Esophagus muscularis mucosa (tissue), 4 donors: ENCODE measurements around the gene LIM2. TPM values are rescaled to one million over a fixed set of nuclear protein-coding genes. Genes with fewer than 3 reads are reported as not detected.

Source experiments
- DNase-seq: peaks from one replicate; pipeline ENCODE4 v3.0.0-alpha.2; 2017; ENCODE audit errors: extremely low spot score
- H3K27ac ChIP-seq, 4 donors: fragments of 200-600 bp; sonication (generic); replicated peaks in 1 of 4; 1 replicate in 3 of 4; 2 replicates in 1 of 4; pipeline ENCODE4 v1.5.1; 2016 to 2019; ENCODE audit warnings: mild to moderate bottlenecking in 1 of 4
- H3K27me3 ChIP-seq, 4 donors: fragments of 200-600 bp; sonication (generic); one replicate each; pipeline versions ENCODE4 v1.5.1 to v1.6.0; 2016 to 2019
- H3K36me3 ChIP-seq, 4 donors: fragments of 200-600 bp; sonication (generic); one replicate each; pipeline ENCODE4 v1.5.1; 2016 to 2019
- H3K4me1 ChIP-seq, 4 donors: fragments of 200-600 bp; sonication (generic); one replicate each; pipeline ENCODE4 v1.5.1; 2016 to 2019
- H3K4me3 ChIP-seq, 4 donors: fragments of 200-600 bp; sonication (generic); 1 replicate in 2 of 4; 2 replicates in 2 of 4; pipeline ENCODE4 v1.5.1; 2016 to 2019; ENCODE audit warnings: mild to moderate bottlenecking in 4 of 4, moderate library complexity in 1 of 4
- H3K9me3 ChIP-seq, 4 donors: fragments of 200-600 bp; sonication (generic); 1 replicate in 3 of 4; 2 replicates in 1 of 4; pipeline ENCODE4 v1.5.1; 2016 to 2019
- EP300 ChIP-seq: sonication (generic); formaldehyde crosslinking; IDR thresholded peaks from one replicate; pipeline ENCODE4 v1.6.1; 2017; ENCODE audit warnings: antibody characterized with exemption
- POLR2A ChIP-seq: fragments of 450-650 bp; IDR thresholded peaks from one replicate; pipeline ENCODE4 v1.6.1; 2017; ENCODE audit warnings: antibody characterized with exemption, moderate library complexity, mild to moderate bottlenecking, low read depth
- POLR2AphosphoS5 ChIP-seq, 2 donors: sonication (generic); formaldehyde crosslinking; IDR thresholded peaks; one replicate each; pipeline ENCODE4 v1.6.1; 2017; ENCODE audit warnings: antibody characterized with exemption in 2 of 2
- WGBS: methylation state at CpG from one replicate; pipeline ENCODE4 v1.1.5; 2018; 5-methylcytosine and 5-hydroxymethylcytosine counted together
- intact Hi-C: fragments of 100-400 bp; cut with DNase I; formaldehyde crosslinking; loops from one replicate; pipeline ENCODE4 v1.15.1; 2023
- total RNA-seq, 4 donors: library from RNA; depleted of rRNA; stranded (reverse); fragments of >200 nt; gene quantifications; one replicate each; pipeline versions ENCODE4 v1.1.0 to v1.2.1, GENCODE V29; 2016
- TF ChIP-seq, protein P1 (sequence below), 3 experiments: fragments of 200-600 bp in 2 of 3; fragments of 450-650 bp in 1 of 3; sonication (generic) in 2 of 3; IDR thresholded peaks; one replicate each; pipeline ENCODE4 v1.5.1; 2017 to 2019; ENCODE audit warnings: antibody characterized with exemption in 3 of 3, mild to moderate bottlenecking in 2 of 3, moderate library complexity in 1 of 3

The LIM2 gene
- total RNA-seq, 4 donors from 2014 or later: not detected

DNA sequence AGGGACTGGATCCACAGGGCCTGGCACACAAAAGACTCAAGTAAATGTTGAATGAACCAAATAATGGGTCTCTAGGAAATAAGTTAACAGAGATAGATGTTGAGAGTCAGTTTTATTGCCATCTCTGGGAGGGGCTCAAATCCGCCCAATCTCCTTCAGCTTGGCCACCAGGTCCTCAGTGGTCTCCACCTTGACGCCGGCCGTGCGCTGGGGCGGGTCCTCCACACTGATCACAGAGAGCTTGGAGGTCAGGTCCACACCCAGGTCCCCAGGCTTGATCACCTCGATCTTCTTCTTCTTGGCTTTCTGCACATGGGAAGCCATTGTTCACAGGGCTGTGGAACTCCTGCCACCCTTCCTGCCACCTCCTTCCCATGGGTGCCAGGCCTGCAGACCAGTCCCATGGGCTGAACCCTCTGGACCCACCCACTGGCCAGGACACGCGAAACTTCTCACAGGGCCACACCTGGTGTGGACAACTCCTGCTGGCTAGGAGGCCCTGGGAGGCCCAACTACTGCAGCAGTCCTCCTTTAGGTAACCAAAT lies 42.6 kb downstream of the LIM2 start:
- peaks cover 12 to 58% (median 40%) of the 10 kb centered on the region in 4 donors for H3K36me3 ChIP-seq
- no peak overlapping the region for H3K27ac ChIP-seq
- no peak overlapping the region for H3K4me3 ChIP-seq
- TF ChIP-seq EP300: no peak
- TF ChIP-seq, protein P1, sequence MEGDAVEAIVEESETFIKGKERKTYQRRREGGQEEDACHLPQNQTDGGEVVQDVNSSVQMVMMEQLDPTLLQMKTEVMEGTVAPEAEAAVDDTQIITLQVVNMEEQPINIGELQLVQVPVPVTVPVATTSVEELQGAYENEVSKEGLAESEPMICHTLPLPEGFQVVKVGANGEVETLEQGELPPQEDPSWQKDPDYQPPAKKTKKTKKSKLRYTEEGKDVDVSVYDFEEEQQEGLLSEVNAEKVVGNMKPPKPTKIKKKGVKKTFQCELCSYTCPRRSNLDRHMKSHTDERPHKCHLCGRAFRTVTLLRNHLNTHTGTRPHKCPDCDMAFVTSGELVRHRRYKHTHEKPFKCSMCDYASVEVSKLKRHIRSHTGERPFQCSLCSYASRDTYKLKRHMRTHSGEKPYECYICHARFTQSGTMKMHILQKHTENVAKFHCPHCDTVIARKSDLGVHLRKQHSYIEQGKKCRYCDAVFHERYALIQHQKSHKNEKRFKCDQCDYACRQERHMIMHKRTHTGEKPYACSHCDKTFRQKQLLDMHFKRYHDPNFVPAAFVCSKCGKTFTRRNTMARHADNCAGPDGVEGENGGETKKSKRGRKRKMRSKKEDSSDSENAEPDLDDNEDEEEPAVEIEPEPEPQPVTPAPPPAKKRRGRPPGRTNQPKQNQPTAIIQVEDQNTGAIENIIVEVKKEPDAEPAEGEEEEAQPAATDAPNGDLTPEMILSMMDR (IDR thresholded peaks at IDR 0.05): no peak
- TF ChIP-seq POLR2AphosphoS5 (IDR thresholded peaks at IDR 0.05): no peak
- H3K9me3 ChIP-seq: no peaks in the 10 kb centered on the region
- peaks cover 2 to 29% (median 11%) of the 10 kb centered on the region in 4 donors for H3K4me1 ChIP-seq
- 99% methylated on average over 9 of the region's 9 CpGs for WGBS
- intact Hi-C loops: loop anchor here (10.0 kb wide), 1 partner anchor 340 kb away; no protein-coding TSS in a partner anchor
- H3K27me3 ChIP-seq: no peaks in the 10 kb centered on the region
- no peak for DNase-seq

DNA sequence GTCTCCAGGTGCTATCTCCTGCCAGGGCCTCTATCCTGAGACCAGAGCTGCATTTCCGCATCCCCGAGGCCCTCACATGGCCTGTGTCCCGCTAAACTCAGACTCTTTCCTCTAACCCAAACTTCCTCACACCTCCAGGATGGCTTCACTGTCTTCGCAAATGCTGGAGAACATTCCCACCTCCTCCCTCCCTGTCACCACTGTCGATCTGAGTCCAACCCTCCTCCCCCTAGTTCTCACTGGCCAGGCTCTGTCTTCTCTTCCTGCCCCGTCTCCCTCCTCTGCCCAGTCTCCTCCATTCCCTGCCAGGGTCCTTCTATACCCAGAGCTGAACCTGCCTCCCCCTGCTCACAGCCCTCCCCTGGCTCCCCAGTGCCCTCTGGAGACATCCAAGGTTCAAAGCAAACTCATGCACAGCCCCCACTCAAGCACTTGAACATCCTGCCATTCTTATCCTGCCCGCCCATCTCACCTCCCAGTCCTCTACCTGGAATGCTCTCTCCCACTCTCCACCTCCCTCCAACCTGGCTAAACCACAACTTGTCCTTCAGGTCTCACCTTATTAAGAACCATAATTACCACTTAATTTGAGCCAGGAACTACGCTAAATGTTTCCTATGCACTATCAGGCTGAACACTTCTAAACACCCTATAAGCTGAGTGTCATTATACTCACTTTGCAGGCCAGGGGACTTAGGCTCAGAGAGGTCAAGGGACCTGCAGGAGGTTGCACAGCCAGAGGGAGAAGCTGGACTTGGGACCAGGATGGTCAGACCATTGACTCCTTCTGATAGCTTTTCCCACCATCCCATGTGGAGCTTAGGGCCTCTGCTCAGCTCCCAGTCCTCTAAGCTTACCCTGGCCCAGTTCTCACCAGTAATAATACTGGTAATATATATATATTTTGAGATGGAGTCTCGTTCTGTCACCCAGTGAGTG lies 44.9 kb downstream of the LIM2 start:
- DNase-seq: no peak
- Histone ChIP-seq H3K9me3 (no peaks in the 10 kb centered on the region), H3K4me3 (no peak overlapping the region), H3K36me3 (peaks cover 8 to 37% (median 31%) of the 10 kb centered on the region in 4 donors), H3K27me3 (no peaks in the 10 kb centered on the region), H3K4me1 (peaks cover 6 to 45% (median 24%) of the 10 kb centered on the region in 4 donors), H3K27ac (peak overlapping the region in 3 of 4 donors; percentile 13 to 92 (median 85))
- 57% methylated on average over 9 of the region's 9 CpGs for WGBS
- intact Hi-C loops: loop anchor here (5.0 to 10.0 kb wide), 2 partner anchors 49 to 342 kb away; partner anchors contain the start of gene C19orf84
- TF ChIP-seq POLR2A (no peak), EP300 (no peak), POLR2AphosphoS5 (IDR thresholded peaks at IDR 0.05) (no peak)
- TF ChIP-seq, protein P1 (IDR thresholded peaks at IDR 0.05): no peak

DNA sequence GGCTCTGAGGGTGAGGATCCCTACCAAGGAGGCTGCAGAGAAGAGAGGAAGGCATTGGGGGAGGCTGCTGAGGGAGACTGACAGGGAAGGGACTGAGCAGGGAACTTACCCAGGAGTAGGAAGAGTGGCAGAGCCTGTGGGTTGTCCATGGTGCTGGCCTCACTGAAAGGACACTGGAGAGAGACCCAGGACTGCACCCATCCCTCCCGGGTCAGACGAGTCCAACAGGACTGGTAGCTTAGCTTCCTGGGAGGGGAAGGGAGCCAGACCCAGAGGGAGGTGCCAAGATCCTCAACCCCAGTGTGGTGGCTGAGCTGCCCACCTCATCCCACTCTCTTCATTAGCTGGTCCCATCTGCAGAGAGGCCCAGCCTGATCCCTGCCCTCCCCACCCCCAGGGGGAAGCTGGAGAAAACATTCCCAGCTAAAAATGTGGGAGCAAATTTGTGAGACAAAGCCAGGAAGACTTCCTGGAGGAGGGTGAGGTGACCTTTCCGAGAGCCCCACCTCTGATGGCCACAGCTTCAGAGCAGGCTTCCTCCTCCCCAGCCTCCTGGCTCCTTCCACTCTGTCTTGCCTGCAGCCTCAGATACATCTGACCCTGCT lies 45.7 kb downstream of the LIM2 start, which contains the start of gene VSIG10L:
Gene VSIG10L (minus strand): TSS at position 164 of the 605 bp plus-strand sequence. CDS start 15 bp downstream, at position 149.
- Histone ChIP-seq H3K27ac (peak within 1 kb of the TSS; percentile 84 to 92 (median 88)), H3K27me3 (no peaks in the 10 kb centered on the region), H3K4me1 (peaks cover 6 to 45% (median 24%) of the 10 kb centered on the region in 4 donors), H3K4me3 (no peak within 1 kb of the TSS), H3K9me3 (no peaks in the 10 kb centered on the region), H3K36me3 (peaks cover 8 to 28% (median 23%) of the 10 kb centered on the region in 4 donors)
- DNase-seq: no peak
- intact Hi-C loops: loop anchor here (5.0 to 10.0 kb wide), 2 partner anchors 50 to 343 kb away; partner anchors contain the start of gene C19orf84
- 60% methylated on average over 3 of the region's 3 CpGs for WGBS
- TF ChIP-seq POLR2AphosphoS5 (IDR thresholded peaks at IDR 0.05): no peak
- TF ChIP-seq, protein P1 (IDR thresholded peaks at IDR 0.05): no peak
- TF ChIP-seq EP300: no peak
- no peak for TF ChIP-seq POLR2A

DNA sequence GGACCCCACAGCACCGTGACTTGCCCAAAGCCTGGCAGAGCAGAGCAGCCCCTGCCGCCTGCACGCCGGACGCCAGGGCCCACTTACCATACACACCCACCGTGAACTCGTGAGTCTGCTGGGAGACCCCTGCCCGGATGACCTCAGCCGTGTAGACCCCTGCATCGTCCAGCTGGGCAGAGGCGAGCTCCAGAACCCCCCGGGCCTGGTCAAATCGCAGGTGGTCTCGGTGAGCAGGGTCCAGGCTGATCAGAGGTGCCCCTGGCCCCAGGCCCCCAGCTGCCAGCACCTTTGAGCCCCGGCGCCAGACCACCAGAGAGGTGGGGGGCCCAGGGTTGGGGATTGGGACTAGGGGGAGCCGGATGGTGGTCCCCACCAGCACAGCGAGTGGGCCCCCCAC lies 46.7 kb downstream of the LIM2 start:
- Histone ChIP-seq H3K27ac (peak overlapping the region; percentile 84 to 92 (median 88)), H3K36me3 (peaks cover 5 to 18% (median 14%) of the 10 kb centered on the region in 4 donors), H3K9me3 (no peaks in the 10 kb centered on the region), H3K27me3 (no peaks in the 10 kb centered on the region), H3K4me1 (peaks cover 6 to 45% (median 24%) of the 10 kb centered on the region in 4 donors), H3K4me3 (peak overlapping the region in 1 of 4 donors; percentile 76)
- no peak for TF ChIP-seq POLR2AphosphoS5 (IDR thresholded peaks at IDR 0.05)
- TF ChIP-seq, protein P1 (IDR thresholded peaks at IDR 0.05): no peak
- no peak for TF ChIP-seq POLR2A
- TF ChIP-seq EP300: no peak
- 96% methylated on average over 12 of the region's 18 CpGs for WGBS
- no peak for DNase-seq
- intact Hi-C loops: loop anchor here (5.0 to 10.0 kb wide), 2 partner anchors 51 to 344 kb away; partner anchors contain the start of gene C19orf84
